Measurements from ENCODE around the gene LYPD1. TPM values are rescaled to one million over a fixed set of nuclear protein-coding genes. Genes with fewer than 3 reads are reported as not detected.

LYPD1 gene
- total RNA-seq, 1 experiment from 2014 or later: 34.3 TPM

DNA sequence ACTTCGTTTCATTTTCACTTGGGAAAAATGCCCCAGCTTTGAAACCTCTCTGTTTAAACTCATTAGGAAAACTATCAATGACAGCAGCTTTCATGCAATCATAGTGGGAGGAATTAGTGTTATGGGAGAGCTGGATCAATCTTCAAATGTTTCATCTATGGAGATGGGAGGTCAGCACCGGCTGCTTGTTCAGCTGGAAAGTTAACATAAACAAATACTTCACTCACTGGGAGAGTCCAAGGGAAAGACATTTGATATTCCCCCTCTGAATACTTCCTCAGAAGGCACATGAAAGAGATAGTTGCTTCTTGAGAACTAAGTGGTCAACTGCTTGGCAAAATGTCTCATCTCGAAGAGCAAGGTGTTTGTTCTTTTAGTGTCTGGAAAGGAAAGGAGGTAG lies 7.3 kb downstream of the LYPD1 start:
- CTCF ChIA-PET: no interaction called here
- Mint-ChIP-seq H3K27me3 (ENCODE audit: unreplicated experiment) (no peaks in the 10 kb centered on the region), H3K4me3 (ENCODE audit: low read depth, unreplicated experiment) (no peak overlapping the region), H3K36me3 (ENCODE audit: insufficient read depth, unreplicated experiment) (no peaks in the 10 kb centered on the region), H3K27ac (ENCODE audit: unreplicated experiment) (no peak overlapping the region), H3K9me3 (ENCODE audit: low read depth, unreplicated experiment) (no peaks in the 10 kb centered on the region), H3K4me1 (ENCODE audit: low read depth, unreplicated experiment) (no peaks in the 10 kb centered on the region)
- BruUV-seq (replicated peaks): no TSS peak
- DNase-seq: no peak
- TF ChIP-seq, protein P1, sequence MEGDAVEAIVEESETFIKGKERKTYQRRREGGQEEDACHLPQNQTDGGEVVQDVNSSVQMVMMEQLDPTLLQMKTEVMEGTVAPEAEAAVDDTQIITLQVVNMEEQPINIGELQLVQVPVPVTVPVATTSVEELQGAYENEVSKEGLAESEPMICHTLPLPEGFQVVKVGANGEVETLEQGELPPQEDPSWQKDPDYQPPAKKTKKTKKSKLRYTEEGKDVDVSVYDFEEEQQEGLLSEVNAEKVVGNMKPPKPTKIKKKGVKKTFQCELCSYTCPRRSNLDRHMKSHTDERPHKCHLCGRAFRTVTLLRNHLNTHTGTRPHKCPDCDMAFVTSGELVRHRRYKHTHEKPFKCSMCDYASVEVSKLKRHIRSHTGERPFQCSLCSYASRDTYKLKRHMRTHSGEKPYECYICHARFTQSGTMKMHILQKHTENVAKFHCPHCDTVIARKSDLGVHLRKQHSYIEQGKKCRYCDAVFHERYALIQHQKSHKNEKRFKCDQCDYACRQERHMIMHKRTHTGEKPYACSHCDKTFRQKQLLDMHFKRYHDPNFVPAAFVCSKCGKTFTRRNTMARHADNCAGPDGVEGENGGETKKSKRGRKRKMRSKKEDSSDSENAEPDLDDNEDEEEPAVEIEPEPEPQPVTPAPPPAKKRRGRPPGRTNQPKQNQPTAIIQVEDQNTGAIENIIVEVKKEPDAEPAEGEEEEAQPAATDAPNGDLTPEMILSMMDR (IDR thresholded peaks at IDR 0.05; ENCODE audit: unreplicated experiment): no peak
- intact Hi-C loops (cut with micrococcal nuclease; ENCODE audit: unreplicated experiment): no loop called here

- BruUV-seq (replicated peaks): no TSS peak
- H3K36me3 Mint-ChIP-seq (ENCODE audit: insufficient read depth, unreplicated experiment): peaks cover 8% of the 10 kb centered on the region
- no peaks in the 10 kb centered on the region for H3K4me1 Mint-ChIP-seq (ENCODE audit: low read depth, unreplicated experiment)
- no peak overlapping the region for H3K4me3 Mint-ChIP-seq (ENCODE audit: low read depth, unreplicated experiment)
- TF ChIP-seq, protein P1 (IDR thresholded peaks at IDR 0.05; ENCODE audit: unreplicated experiment): no peak
- intact Hi-C loops (cut with micrococcal nuclease; ENCODE audit: unreplicated experiment): no loop called here
- H3K27me3 Mint-ChIP-seq (ENCODE audit: unreplicated experiment): no peaks in the 10 kb centered on the region
- DNase-seq: no peak
- CTCF ChIA-PET: interaction anchor here (0.6 kb wide), 1 partner anchor 20 kb away, joined by 3 read pairs; no protein-coding TSS in a partner anchor
- no peak overlapping the region for H3K27ac Mint-ChIP-seq (ENCODE audit: unreplicated experiment)
- H3K9me3 Mint-ChIP-seq (ENCODE audit: low read depth, unreplicated experiment): no peaks in the 10 kb centered on the region
These were observed 10.7 kb downstream of the LYPD1 start for GRCh38 chr2:132659331-132659730.

DNA sequence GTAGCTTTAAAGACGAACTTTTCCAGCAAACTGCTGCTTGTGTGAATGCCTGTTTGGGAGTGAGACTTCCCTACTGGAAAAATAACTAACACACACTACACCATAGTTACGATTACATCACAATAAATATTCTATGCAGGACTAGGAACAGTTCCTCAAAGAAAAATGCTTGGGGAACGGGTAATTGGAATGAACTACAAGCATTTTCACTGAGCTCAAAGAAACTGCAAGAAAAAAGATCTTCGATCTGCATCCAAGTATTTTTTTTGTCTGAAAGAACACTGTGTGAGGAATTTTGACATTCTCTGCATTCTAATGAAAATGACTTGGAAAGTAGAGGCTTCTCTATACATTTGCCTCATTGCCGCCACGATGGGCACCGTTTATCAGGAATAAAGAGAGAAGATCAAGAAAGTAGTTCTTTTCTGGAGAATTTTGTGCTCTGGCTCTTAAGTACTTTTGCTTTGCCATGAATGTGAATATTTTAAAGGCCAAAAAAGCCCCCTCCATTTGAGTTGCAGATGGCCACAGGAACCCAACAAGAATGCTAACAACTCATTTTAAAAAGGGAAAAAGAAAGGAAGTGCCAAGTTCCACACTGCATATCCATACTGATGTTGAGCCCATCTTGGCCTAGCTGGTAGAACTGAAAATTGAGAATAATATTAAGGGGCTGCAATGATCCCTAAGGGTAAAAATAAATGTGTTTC lies 13.6 kb downstream of the LYPD1 start:
- intact Hi-C loops (cut with micrococcal nuclease; ENCODE audit: unreplicated experiment): no loop called here
- CTCF ChIA-PET: interaction anchor here (0.6 kb wide), 1 partner anchor 60 kb away, joined by 3 read pairs; no protein-coding TSS in a partner anchor
- H3K4me1 Mint-ChIP-seq (ENCODE audit: low read depth, unreplicated experiment): no peaks in the 10 kb centered on the region
- H3K27ac Mint-ChIP-seq (ENCODE audit: unreplicated experiment): no peak overlapping the region
- H3K4me3 Mint-ChIP-seq (ENCODE audit: low read depth, unreplicated experiment): no peak overlapping the region
- TF ChIP-seq, protein P1 (IDR thresholded peaks at IDR 0.05; ENCODE audit: unreplicated experiment): no peak
- no TSS peak for BruUV-seq (replicated peaks)
- no peaks in the 10 kb centered on the region for H3K27me3 Mint-ChIP-seq (ENCODE audit: unreplicated experiment)
- peaks cover 8% of the 10 kb centered on the region for H3K36me3 Mint-ChIP-seq (ENCODE audit: insufficient read depth, unreplicated experiment)
- no peak for DNase-seq
- H3K9me3 Mint-ChIP-seq (ENCODE audit: low read depth, unreplicated experiment): no peaks in the 10 kb centered on the region

DNA sequence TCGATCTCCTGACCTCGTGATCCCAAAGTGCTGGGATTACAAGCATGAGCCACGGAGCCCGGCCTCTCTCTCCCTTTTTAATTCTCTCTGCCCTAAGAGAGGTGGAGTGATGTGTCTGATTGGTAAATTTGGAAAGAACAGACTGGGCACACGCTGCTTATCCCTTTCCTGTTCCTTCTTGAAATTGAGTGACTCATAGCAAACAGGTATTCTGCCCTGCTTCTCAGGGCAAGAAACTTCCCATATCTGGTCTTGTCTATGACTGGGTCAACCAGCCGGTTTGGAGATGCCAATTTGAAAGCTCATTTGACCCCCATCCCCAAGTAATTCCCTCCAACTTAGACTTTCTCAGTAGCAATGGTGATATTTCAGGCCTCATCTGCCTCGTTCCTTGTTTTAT lies 15.0 kb downstream of the LYPD1 start:
- Mint-ChIP-seq H3K27ac (ENCODE audit: unreplicated experiment) (no peak overlapping the region), H3K27me3 (ENCODE audit: unreplicated experiment) (no peaks in the 10 kb centered on the region), H3K4me3 (ENCODE audit: low read depth, unreplicated experiment) (no peak overlapping the region), H3K36me3 (ENCODE audit: insufficient read depth, unreplicated experiment) (peaks cover 8% of the 10 kb centered on the region), H3K9me3 (ENCODE audit: low read depth, unreplicated experiment) (no peaks in the 10 kb centered on the region), H3K4me1 (ENCODE audit: low read depth, unreplicated experiment) (no peaks in the 10 kb centered on the region)
- intact Hi-C loops (cut with micrococcal nuclease; ENCODE audit: unreplicated experiment): no loop called here
- TF ChIP-seq, protein P1 (IDR thresholded peaks at IDR 0.05; ENCODE audit: unreplicated experiment): no peak
- CTCF ChIA-PET: no interaction called here
- DNase-seq: no peak
- no TSS peak for BruUV-seq (replicated peaks)

Data from Calu3 (cell line).